Pancreas (tissue), 8 donors: Measurements from ENCODE around the gene VSNL1. TPM values are rescaled to one million over a fixed set of nuclear protein-coding genes. Genes with fewer than 3 reads are reported as not detected.

Experiments used
- polyA plus RNA-seq, 2 donors: library from polyadenylated mRNA; stranded (reverse); fragments of 200-250 nt; gene quantifications; one replicate each; pipeline ENCODE4 v1.2.3, GENCODE V29; 2013
- total RNA-seq, 6 donors: library from RNA; stranded (reverse); fragmentation: NEBNext Ultra II Directional in 4 of 6; extraction: Animal tissue kit (Norgen Biotek cat#: 25700) in 4 of 6; gene quantifications; one replicate each; pipeline versions ENCODE4 v1.2.1 to v1.2.4, GENCODE V29; 2021 to 2023
- donor health status: healthy with polysubstance abuse.
- donor health status: DM: no; HTN: no; CAD: no; lungs with moderate emphysema.
- donor health status: DM: no; HTN: no; CAD: no.
- donor health status: Bipolar disorder and iron deficiency.
- donor health status: DM: yes; HTN: yes; CAD: no.
- donor health status: DM: no; HTN: no; CAD: no.
- donor health status: DM: no; HTN: no; CAD: no.
- donor health status: DM: yes; HTN: yes; CAD: no.

Gene VSNL1
- total and polyA plus RNA-seq, 8 donors: 0.09 to 2.6 (median 0.56) TPM

Other genes starting within 250 kb of the VSNL1 start
- gene RAD51AP2, start 22.3 kb upstream of the VSNL1 start, total RNA-seq: under 1 TPM; 0.05 to 0.12 (median 0.07) TPM
- under 1 TPM; 0.08 to 0.23 TPM for gene RAD51AP2, start 22.3 kb upstream of the VSNL1 start, polyA plus RNA-seq
- gene SMC6, start 213.1 kb downstream of the VSNL1 start, total RNA-seq: 1 to 10 TPM; 3.0 to 8.0 (median 4.8) TPM
- 1 to 10 TPM; 3.5 to 7.0 TPM for gene SMC6, start 213.1 kb downstream of the VSNL1 start, polyA plus RNA-seq
- gene GEN1, start 213.4 kb downstream of the VSNL1 start, total RNA-seq: 1 to 10 TPM; 1.4 to 5.0 (median 2.6) TPM
- gene GEN1, start 213.4 kb downstream of the VSNL1 start, polyA plus RNA-seq: 1 to 10 TPM; 2.1 to 2.5 TPM